ENCODE data around the gene WDR62.

- TF ChIP-seq POLR2A (IDR thresholded peaks at IDR 0.05): no peak
- TF ChIP-seq, protein P1, sequence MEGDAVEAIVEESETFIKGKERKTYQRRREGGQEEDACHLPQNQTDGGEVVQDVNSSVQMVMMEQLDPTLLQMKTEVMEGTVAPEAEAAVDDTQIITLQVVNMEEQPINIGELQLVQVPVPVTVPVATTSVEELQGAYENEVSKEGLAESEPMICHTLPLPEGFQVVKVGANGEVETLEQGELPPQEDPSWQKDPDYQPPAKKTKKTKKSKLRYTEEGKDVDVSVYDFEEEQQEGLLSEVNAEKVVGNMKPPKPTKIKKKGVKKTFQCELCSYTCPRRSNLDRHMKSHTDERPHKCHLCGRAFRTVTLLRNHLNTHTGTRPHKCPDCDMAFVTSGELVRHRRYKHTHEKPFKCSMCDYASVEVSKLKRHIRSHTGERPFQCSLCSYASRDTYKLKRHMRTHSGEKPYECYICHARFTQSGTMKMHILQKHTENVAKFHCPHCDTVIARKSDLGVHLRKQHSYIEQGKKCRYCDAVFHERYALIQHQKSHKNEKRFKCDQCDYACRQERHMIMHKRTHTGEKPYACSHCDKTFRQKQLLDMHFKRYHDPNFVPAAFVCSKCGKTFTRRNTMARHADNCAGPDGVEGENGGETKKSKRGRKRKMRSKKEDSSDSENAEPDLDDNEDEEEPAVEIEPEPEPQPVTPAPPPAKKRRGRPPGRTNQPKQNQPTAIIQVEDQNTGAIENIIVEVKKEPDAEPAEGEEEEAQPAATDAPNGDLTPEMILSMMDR (IDR thresholded peaks at IDR 0.05): no peak
These were observed 52.3 kb downstream of the WDR62 start for GRCh38 chr19:36106991-36107390.
